Measurements from ENCODE around the gene RXYLT1. TPM values are rescaled to one million over a fixed set of nuclear protein-coding genes. Genes with fewer than 3 reads are reported as not detected.

RXYLT1 gene
- total RNA-seq, 2 donors from 2014 or later: 9.7 to 11.0 TPM

DNA sequence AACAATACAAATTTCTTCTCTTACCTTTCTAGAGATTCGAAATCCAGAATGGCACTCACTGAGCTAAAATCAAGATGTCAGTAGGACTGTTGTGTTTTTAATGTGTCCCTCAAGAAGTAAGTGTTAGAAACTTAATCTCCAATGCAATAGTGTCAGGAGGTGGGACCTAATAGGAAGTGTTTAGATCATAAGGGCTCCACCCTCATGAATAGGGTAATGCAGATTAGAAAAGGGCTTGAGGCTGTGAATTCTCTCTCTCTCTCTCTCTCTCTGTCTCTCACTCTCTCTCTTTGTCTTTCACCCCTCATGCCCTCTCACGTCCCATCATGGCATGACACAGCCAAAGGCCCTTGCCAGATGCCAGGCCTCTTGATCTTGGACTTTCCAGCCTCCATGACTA, 49.2 kb downstream of the RXYLT1 start:
- H3K4me3 Mint-ChIP-seq: no peak overlapping the region
- H3K27me3 Mint-ChIP-seq (ENCODE audit: insufficient read depth): peaks cover 7% of the 10 kb centered on the region
- H3K27ac Mint-ChIP-seq: no peak overlapping the region
- no peak for DNase-seq
- Histone ChIP-seq H3K4me1 (ENCODE audit: control insufficient read depth, insufficient read depth, low read length) (no peaks in the 10 kb centered on the region), H3K9me3 (ENCODE audit: control insufficient read depth, low read length) (peaks cover 16% of the 10 kb centered on the region), H3K27ac (ENCODE audit: low read depth, low read length) (no peak overlapping the region), H3K4me3 (ENCODE audit: low read length) (no peak overlapping the region), H3K27me3 (ENCODE audit: control insufficient read depth, insufficient read depth, low read length, poor library complexity, severe bottlenecking) (peaks cover 5% of the 10 kb centered on the region), H3K9ac (ENCODE audit: extremely low read depth, low read length, poor library complexity, severe bottlenecking) (no peak overlapping the region), H3K36me3 (ENCODE audit: control insufficient read depth, insufficient read depth, low read length) (no peaks in the 10 kb centered on the region)
- peaks cover 15% of the 10 kb centered on the region for H3K9me3 Mint-ChIP-seq
- no peaks in the 10 kb centered on the region for H3K36me3 Mint-ChIP-seq (ENCODE audit: low read depth)
- H3K4me1 Mint-ChIP-seq: peaks cover 3% of the 10 kb centered on the region
- TF ChIP-seq, protein P1, sequence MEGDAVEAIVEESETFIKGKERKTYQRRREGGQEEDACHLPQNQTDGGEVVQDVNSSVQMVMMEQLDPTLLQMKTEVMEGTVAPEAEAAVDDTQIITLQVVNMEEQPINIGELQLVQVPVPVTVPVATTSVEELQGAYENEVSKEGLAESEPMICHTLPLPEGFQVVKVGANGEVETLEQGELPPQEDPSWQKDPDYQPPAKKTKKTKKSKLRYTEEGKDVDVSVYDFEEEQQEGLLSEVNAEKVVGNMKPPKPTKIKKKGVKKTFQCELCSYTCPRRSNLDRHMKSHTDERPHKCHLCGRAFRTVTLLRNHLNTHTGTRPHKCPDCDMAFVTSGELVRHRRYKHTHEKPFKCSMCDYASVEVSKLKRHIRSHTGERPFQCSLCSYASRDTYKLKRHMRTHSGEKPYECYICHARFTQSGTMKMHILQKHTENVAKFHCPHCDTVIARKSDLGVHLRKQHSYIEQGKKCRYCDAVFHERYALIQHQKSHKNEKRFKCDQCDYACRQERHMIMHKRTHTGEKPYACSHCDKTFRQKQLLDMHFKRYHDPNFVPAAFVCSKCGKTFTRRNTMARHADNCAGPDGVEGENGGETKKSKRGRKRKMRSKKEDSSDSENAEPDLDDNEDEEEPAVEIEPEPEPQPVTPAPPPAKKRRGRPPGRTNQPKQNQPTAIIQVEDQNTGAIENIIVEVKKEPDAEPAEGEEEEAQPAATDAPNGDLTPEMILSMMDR (conservative IDR thresholded peaks at IDR 0.05): no peak
- WGBS, 2 experiments (ENCODE audit: insufficient coverage in 1 of 2, insufficient read length in 1 of 2): 80% methylated on average over 2 of the region's 2 CpGs; no CpG with 5 or more reads in 1 of the 2 experiments

DNA sequence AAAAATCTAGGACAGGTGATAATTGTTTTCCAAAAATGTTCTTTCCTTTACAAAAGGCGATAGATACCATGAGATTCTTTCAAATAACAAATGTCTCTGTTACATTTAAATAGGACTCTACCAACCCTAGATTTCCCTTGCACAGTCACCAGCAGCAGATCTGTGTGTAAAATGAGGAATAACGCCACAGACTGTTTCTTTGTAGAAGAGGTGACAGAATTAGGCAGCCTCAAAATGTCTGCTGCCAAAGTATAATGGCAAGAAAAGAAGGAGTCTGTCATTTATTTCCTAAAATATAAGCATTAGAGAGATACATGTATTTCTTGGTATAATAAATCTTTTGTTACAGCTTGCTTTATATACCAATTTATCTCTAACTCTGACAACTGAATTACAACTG, 56.3 kb downstream of the RXYLT1 start:
- Histone ChIP-seq H3K27ac (ENCODE audit: low read depth, low read length) (no peak overlapping the region), H3K9me3 (ENCODE audit: control insufficient read depth, low read length) (no peaks in the 10 kb centered on the region), H3K27me3 (ENCODE audit: control insufficient read depth, insufficient read depth, low read length, poor library complexity, severe bottlenecking) (peaks cover 5% of the 10 kb centered on the region), H3K36me3 (ENCODE audit: control insufficient read depth, insufficient read depth, low read length) (no peaks in the 10 kb centered on the region), H3K4me3 (ENCODE audit: low read length) (no peak overlapping the region), H3K4me1 (ENCODE audit: control insufficient read depth, insufficient read depth, low read length) (no peaks in the 10 kb centered on the region), H3K9ac (ENCODE audit: extremely low read depth, low read length, poor library complexity, severe bottlenecking) (no peak overlapping the region)
- Mint-ChIP-seq H3K4me3 (no peak overlapping the region), H3K36me3 (ENCODE audit: low read depth) (no peaks in the 10 kb centered on the region), H3K9me3 (no peaks in the 10 kb centered on the region), H3K4me1 (peaks cover 3% of the 10 kb centered on the region), H3K27ac (no peak overlapping the region), H3K27me3 (ENCODE audit: insufficient read depth) (peaks cover 5% of the 10 kb centered on the region)
- DNase-seq: no peak
- WGBS, 2 experiments (ENCODE audit: insufficient coverage in 1 of 2, insufficient read length in 1 of 2): 88 to 96% methylated on average over 1 to 2 of the region's 2 CpGs
- TF ChIP-seq, protein P1 (conservative IDR thresholded peaks at IDR 0.05): no peak

DNA sequence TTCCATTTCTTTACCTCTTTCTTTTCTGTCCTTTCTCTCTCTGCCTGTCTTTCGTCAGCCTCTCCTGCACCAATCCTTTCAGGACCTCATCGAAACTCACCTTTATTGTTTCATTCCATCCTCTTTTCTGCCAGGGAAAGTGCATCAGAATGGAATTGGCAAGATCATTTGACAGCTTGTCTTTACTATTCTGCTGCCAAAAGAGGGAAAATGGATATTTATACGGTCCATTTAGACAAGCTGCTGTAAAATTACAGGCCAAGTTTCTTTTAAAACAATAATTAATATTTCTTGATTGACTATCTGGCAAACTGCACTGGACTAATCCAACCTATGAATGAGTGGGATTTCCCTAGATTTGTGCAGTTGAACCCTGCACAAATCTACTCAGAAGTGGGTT, 57.2 kb downstream of the RXYLT1 start:
- no peaks in the 10 kb centered on the region for H3K4me1 ChIP-seq (ENCODE audit: control insufficient read depth, insufficient read depth, low read length)
- DNase-seq: no peak
- H3K36me3 ChIP-seq (ENCODE audit: control insufficient read depth, insufficient read depth, low read length): no peaks in the 10 kb centered on the region
- H3K27ac ChIP-seq (ENCODE audit: low read depth, low read length): no peak overlapping the region
- H3K9ac ChIP-seq (ENCODE audit: extremely low read depth, low read length, poor library complexity, severe bottlenecking): no peak overlapping the region
- H3K27me3 ChIP-seq (ENCODE audit: control insufficient read depth, insufficient read depth, low read length, poor library complexity, severe bottlenecking): peaks cover 5% of the 10 kb centered on the region
- Mint-ChIP-seq H3K36me3 (ENCODE audit: low read depth) (no peaks in the 10 kb centered on the region), H3K27ac (no peak overlapping the region), H3K4me3 (no peak overlapping the region), H3K9me3 (no peaks in the 10 kb centered on the region), H3K27me3 (ENCODE audit: insufficient read depth) (peaks cover 3% of the 10 kb centered on the region), H3K4me1 (no peaks in the 10 kb centered on the region)
- no peak overlapping the region for H3K4me3 ChIP-seq (ENCODE audit: low read length)
- WGBS, 2 experiments (ENCODE audit: insufficient coverage in 1 of 2, insufficient read length in 1 of 2): 81 to 100% methylated on average over 1 to 3 of the region's 3 CpGs
- H3K9me3 ChIP-seq (ENCODE audit: control insufficient read depth, low read length): no peaks in the 10 kb centered on the region
- TF ChIP-seq, protein P1 (conservative IDR thresholded peaks at IDR 0.05): no peak
